GM12874 (cell line): ENCODE results near the gene PBX1.

Experiments used
- CTCF ChIP-seq: IDR thresholded peaks from 2 replicates; pipeline ENCODE4 v1.5.1; 2011; ENCODE audit warnings: low read depth, mild to moderate bottlenecking, control low read depth, low read length, moderate library complexity; ENCODE audit not compliant: insufficient read depth

Gene PBX1

GRCh38 chr1:164668491-164669400 lies 109.8 kb downstream of the PBX1 start:
- no peak for TF ChIP-seq CTCF

DNA sequence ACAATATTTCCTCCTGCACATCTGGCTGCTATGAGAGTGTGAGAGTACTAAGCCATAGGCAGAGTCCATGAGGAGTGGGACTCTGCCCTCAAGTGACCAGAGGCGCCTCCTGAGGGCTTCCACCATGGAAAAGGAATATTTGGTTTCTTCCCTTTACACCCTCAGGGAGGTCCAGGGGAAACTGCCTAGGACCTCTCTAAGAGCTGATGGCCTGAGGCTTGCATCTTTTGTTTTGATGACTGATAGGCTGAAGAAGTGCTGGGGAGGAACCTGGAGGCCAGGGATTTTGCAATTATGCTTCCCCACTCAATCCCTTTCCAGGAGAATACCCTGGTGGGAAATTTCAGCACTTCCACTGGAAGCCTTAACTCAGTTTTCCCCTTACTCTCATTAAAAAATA lies 111.0 kb downstream of the PBX1 start:
- no peak for TF ChIP-seq CTCF

DNA sequence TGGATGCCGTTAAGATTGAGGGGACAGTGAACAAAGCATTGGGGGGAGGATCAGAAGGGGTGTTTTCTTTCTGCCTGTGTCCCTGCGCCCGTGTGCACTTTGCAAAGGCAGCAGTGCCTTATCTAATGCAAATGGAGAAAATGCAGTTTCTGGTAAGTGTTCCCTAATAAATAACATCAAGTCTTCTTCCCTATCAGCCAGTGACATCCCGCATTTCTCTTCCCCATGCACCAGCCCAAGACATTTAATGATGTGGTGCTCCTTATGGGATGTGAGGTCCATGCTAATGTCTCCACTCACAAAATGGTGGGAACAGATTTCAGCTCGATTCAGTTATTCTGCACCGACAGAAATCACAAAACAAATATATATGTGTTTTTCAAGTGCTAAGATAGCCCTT lies 111.8 kb downstream of the PBX1 start:
- TF ChIP-seq CTCF: no peak

DNA sequence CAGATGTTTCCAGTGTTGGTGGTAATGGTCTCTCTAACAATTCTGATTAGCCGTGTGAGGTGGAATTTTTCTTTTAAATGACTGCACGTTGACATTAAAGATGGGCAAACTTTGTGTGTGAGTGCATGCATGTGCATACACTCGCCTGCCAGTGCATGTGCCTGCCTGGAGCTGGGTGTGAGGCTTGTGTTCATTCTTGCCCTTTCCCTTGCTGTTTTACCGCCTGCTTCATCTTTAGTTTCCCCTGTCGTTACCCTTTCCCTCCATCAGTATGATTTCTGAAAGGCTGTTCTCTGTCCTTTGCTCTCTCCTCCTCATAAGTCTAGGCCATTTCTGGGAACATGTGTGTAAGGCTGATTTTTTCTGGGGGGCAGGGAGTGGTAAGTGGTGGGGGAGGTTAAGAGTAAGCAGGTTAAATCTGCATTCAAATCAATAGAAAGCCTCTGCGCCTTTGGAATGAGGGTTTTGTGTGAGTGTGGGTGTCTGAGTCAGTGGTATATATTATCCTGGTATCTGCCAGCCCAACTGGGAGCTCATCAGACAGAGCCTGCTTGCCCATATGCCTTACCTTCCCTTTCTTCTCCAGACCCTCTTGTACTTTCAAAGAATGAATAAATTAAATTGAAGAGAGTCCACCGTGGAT lies 112.5 kb downstream of the PBX1 start:
- no peak for TF ChIP-seq CTCF

- TF ChIP-seq CTCF: no peak
Observed at GRCh38 chr1:164671966-164672571, 113.1 kb downstream of the PBX1 start.

DNA sequence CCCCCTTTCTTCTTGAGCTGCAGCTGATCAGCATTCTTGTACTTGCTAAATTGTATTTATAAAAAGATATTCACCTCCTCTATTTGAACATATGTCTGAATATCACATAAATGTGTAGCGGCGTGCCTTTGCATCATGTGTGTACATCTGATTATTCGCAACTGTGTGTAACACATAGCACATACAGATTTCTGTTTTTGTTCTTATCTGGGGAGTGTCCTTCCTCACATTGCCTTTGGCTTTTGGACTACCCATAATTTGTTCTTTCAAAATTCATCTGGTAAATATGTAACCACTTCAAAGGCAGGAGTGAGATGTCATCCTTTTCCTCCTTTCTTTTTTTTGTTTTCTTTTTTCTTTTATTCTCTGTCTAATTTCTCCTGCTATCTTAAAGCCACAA lies 113.6 kb downstream of the PBX1 start:
- no peak for TF ChIP-seq CTCF

GRCh38 chr1:164673584-164674214 lies 114.7 kb downstream of the PBX1 start:
- TF ChIP-seq CTCF: peak; percentile 54; the same call in 1 of the 2 replicates
